SKM-1 treated with dmso at 0.1 percent for 144 hours (cell line): Measurements from ENCODE around the gene UBE2L6.

Experiments
- DNase-seq: peaks from one replicate; lab custom pipeline; 2025; ENCODE audit not compliant: unreplicated experiment; lab: John Stamatoyannopoulos, UW

Gene UBE2L6

DNA sequence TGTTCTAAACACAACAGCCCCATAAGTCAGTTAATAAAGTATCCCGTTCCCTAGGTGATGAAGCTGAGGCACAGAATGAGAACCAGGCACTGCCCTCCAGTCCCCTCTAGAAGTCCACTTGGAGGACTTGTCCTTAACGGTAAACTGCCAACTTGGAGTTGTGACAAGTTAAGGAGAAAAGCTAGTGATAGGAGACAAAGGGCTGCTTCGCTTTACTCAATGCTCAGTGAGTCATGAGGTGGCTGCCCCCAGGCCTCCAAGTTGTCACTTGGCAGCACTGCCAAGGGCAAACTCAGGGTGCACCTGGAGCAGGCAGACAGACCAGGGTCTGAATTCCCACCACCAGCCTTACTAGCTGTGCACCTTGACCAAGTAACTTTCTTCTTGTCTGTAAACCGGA lies 65.5 kb downstream of the UBE2L6 start:
- no peak for DNase-seq
